H1 (cell line): ENCODE results near the gene RNF183. TPM values are rescaled to one million over a fixed set of nuclear protein-coding genes. Genes with fewer than 3 reads are reported as not detected.

Experiments used
- CTCF ChIA-PET: fragments of 300-600 bp; sonication (Branson Sonifier 250); formaldehyde crosslinking; loops from one replicate; lab custom pipeline; 2021; ENCODE audit not compliant: partially characterized antibody; lab: Charles Lee
- POLR2A ChIA-PET: fragments of 300-600 bp; sonication (Branson Sonifier 250); formaldehyde crosslinking; loops from one replicate; lab custom pipeline; 2021; ENCODE audit warnings: inconsistent platforms; ENCODE audit not compliant: partially characterized antibody; lab: Charles Lee
- DNase-seq, 2 experiments: peaks; one replicate each; pipeline versions ENCODE4 v3.0.0 to v3.0.0-alpha.2; 2010 to 2022; ENCODE audit warnings: low spot score in 2 of 2, low read depth in 1 of 2, mixed read lengths in 1 of 2
- FAIRE-seq: peaks from 2 replicates; lab custom pipeline; 2011; peaks lifted over from hg19 to GRCh38; lab: Jason Lieb, UNC
- H2AFZ ChIP-seq: 2 replicates; pipeline ENCODE4 v1.8.1; 2012; ENCODE audit warnings: low read length, inconsistent platforms
- H2AK5ac ChIP-seq: 2 replicates; pipeline ENCODE4 v1.6.1; 2013; ENCODE audit warnings: low read depth, low read length
- H2BK120ac ChIP-seq: replicated peaks from 2 replicates; pipeline ENCODE3; 2013; ENCODE audit warnings: low read depth, low read length, inconsistent platforms
- H2BK12ac ChIP-seq: 2 replicates; pipeline ENCODE4 v1.6.1; 2013; ENCODE audit warnings: low read depth, low read length
- H2BK15ac ChIP-seq: 2 replicates; pipeline ENCODE4 v1.6.1; 2013; ENCODE audit warnings: low read length
- H2BK20ac ChIP-seq: 2 replicates; pipeline ENCODE4 v1.6.1; 2013; ENCODE audit warnings: low read length
- H2BK5ac ChIP-seq: 2 replicates; pipeline ENCODE4 v1.6.1; 2013; ENCODE audit warnings: low read depth, low read length
- H3K14ac ChIP-seq: 2 replicates; pipeline ENCODE4 v1.6.1; 2013; ENCODE audit warnings: inconsistent platforms; ENCODE audit not compliant: insufficient read length
- H3K18ac ChIP-seq: 2 replicates; pipeline ENCODE4 v1.6.1; 2013; ENCODE audit warnings: low read length; ENCODE audit errors: extremely low read depth
- H3K23ac ChIP-seq: 2 replicates; pipeline ENCODE4 v1.6.1; 2013; ENCODE audit warnings: inconsistent platforms; ENCODE audit not compliant: insufficient read length
- H3K23me2 ChIP-seq: 2 replicates; pipeline ENCODE4 v1.6.1; 2013; ENCODE audit warnings: low read depth, low read length
- H3K27ac ChIP-seq: 2 replicates; pipeline ENCODE4 v1.6.1; 2011; ENCODE audit warnings: low read depth, low read length, inconsistent platforms
- H3K27me3 ChIP-seq, 4 experiments: replicated peaks in 1 of 4; 1 replicate in 1 of 4; 2 replicates in 3 of 4; pipeline versions ENCODE4 v1.6.1 to v1.8.1; 2011 to 2013; ENCODE audit warnings: low read length in 3 of 4, mild to moderate bottlenecking in 3 of 4, inconsistent platforms in 2 of 4, mixed read lengths in 2 of 4, moderate library complexity in 1 of 4; ENCODE audit not compliant: control insufficient read depth in 3 of 4, insufficient read depth in 3 of 4; ENCODE audit errors: extremely low read depth in 1 of 4
- H3K36me3 ChIP-seq, 4 experiments: 2 replicates each; pipeline versions ENCODE4 v1.6.1 to v1.8.1; 2011 to 2013; ENCODE audit warnings: mild to moderate bottlenecking in 4 of 4, low read length in 3 of 4, moderate library complexity in 2 of 4, control low read depth in 1 of 4, inconsistent platforms in 1 of 4; ENCODE audit not compliant: insufficient read depth in 4 of 4, control insufficient read depth in 2 of 4
- H3K4ac ChIP-seq: replicated peaks from 2 replicates; pipeline ENCODE3; 2013; ENCODE audit warnings: low read length, low read depth, mixed read lengths, inconsistent platforms; ENCODE audit not compliant: insufficient read length
- H3K4me1 ChIP-seq, 4 experiments: replicated peaks in 1 of 4; 1 replicate in 1 of 4; 2 replicates in 3 of 4; pipeline versions ENCODE4 v1.6.1 to v1.8.1; 2011 to 2013; ENCODE audit warnings: low read length in 3 of 4, inconsistent platforms in 2 of 4, mixed read lengths in 1 of 4; ENCODE audit not compliant: insufficient read depth in 4 of 4, control insufficient read depth in 3 of 4
- H3K4me2 ChIP-seq, 2 experiments: 2 replicates each; pipeline versions ENCODE4 v1.6.1 to v1.8.1; 2011 to 2013; ENCODE audit warnings: low read depth in 2 of 2, low read length in 2 of 2, control low read depth in 1 of 2, inconsistent platforms in 1 of 2, mild to moderate bottlenecking in 1 of 2; ENCODE audit not compliant: insufficient read depth in 1 of 2
- H3K4me3 ChIP-seq, 4 experiments: fragments of 200-600, 300-600 bp in 1 of 4; sonication (generic), shearing (Covaris generic), sonication (Bioruptor Twin) in 1 of 4; 2 replicates each; pipeline versions ENCODE4 v1.5.1 to v1.8.1; 2011 to 2016; ENCODE audit warnings: low read length in 4 of 4, low read depth in 3 of 4, control low read depth in 2 of 4, inconsistent platforms in 2 of 4, mild to moderate bottlenecking in 2 of 4, mixed read lengths in 1 of 4, moderate library complexity in 1 of 4; ENCODE audit not compliant: insufficient read depth in 2 of 4; ENCODE audit errors: extremely low read depth in 1 of 4
- H3K56ac ChIP-seq: replicated peaks from 2 replicates; pipeline ENCODE3; 2013; ENCODE audit warnings: low read depth, mild to moderate bottlenecking, mixed read lengths, low read length, inconsistent platforms; ENCODE audit not compliant: insufficient read length
- H3K79me1 ChIP-seq: 2 replicates; pipeline ENCODE4 v1.6.1; 2013; ENCODE audit warnings: low read depth, low read length, control low read depth
- H3K79me2 ChIP-seq, 2 experiments: 2 replicates each; pipeline versions ENCODE4 v1.6.1 to v1.8.1; 2012 to 2013; ENCODE audit warnings: low read length in 2 of 2, mild to moderate bottlenecking in 2 of 2, inconsistent platforms in 1 of 2; ENCODE audit not compliant: insufficient read depth in 2 of 2, control insufficient read depth in 1 of 2
- H3K9ac ChIP-seq, 4 experiments: replicated peaks in 1 of 4; 1 replicate in 1 of 4; 2 replicates in 3 of 4; pipeline versions ENCODE4 v1.6.1 to v1.8.1; 2011 to 2013; ENCODE audit warnings: low read depth in 3 of 4, low read length in 3 of 4, control low read depth in 2 of 4, mild to moderate bottlenecking in 2 of 4, moderate library complexity in 2 of 4, inconsistent platforms in 1 of 4; ENCODE audit errors: extremely low read depth in 1 of 4
- H3K9me3 ChIP-seq, 2 experiments: 2 replicates each; pipeline versions ENCODE4 v1.6.1 to v1.8.1; 2012 to 2013; ENCODE audit warnings: mild to moderate bottlenecking in 2 of 2, moderate library complexity in 2 of 2, control low read depth in 1 of 2, inconsistent platforms in 1 of 2, low read depth in 1 of 2, low read length in 1 of 2, mixed read lengths in 1 of 2; ENCODE audit not compliant: insufficient read depth in 2 of 2
- H4K20me1 ChIP-seq, 2 experiments: replicated peaks in 1 of 2; 2 replicates each; pipeline versions ENCODE3 to v1.8.1; 2011 to 2013; ENCODE audit warnings: inconsistent platforms in 2 of 2, low read length in 2 of 2, mild to moderate bottlenecking in 1 of 2; ENCODE audit not compliant: insufficient read depth in 2 of 2, control insufficient read depth in 1 of 2
- H4K5ac ChIP-seq: 2 replicates; pipeline ENCODE4 v1.6.1; 2013; ENCODE audit warnings: low read length, low read depth, mixed read lengths, inconsistent platforms; ENCODE audit not compliant: insufficient read length
- H4K8ac ChIP-seq: 2 replicates; pipeline ENCODE4 v1.8.0; 2013; ENCODE audit warnings: mild to moderate bottlenecking, moderate library complexity, low read length, inconsistent platforms; ENCODE audit not compliant: insufficient read depth; ENCODE audit errors: extremely low read depth
- H4K91ac ChIP-seq: replicated peaks from 2 replicates; pipeline ENCODE3; 2013; ENCODE audit warnings: low read length, mixed read lengths, inconsistent platforms; ENCODE audit not compliant: insufficient read length
- ASH2L ChIP-seq: fragments of 200-600, 300-600 bp; sonication (generic); IDR thresholded peaks from one replicate; pipeline ENCODE4 v1.7.1; 2017; ENCODE audit warnings: low read length
- BACH1 ChIP-seq: IDR thresholded peaks from 2 replicates; pipeline ENCODE4 v1.6.1; 2012; ENCODE audit warnings: low read length, improper control_type of control experiment
- BCL11A ChIP-seq, 2 experiments: IDR thresholded peaks; one replicate each; pipeline ENCODE4 v1.6.1; 2011; ENCODE audit warnings: low read depth in 2 of 2, low read length in 2 of 2, mild to moderate bottlenecking in 2 of 2
- MAFK ChIP-seq: IDR thresholded peaks from 2 replicates; pipeline ENCODE4 v1.6.1; 2012; ENCODE audit warnings: low read depth, mild to moderate bottlenecking, improper control_type of control experiment, low read length
- NANOG ChIP-seq: IDR thresholded peaks from 2 replicates; pipeline ENCODE4 v1.6.1; 2011; ENCODE audit warnings: low read length, low read depth, mild to moderate bottlenecking, inconsistent platforms; ENCODE audit not compliant: insufficient read depth, poor library complexity, severe bottlenecking
- RAD21 ChIP-seq, 2 experiments: IDR thresholded peaks in 1 of 2; conservative IDR thresholded peaks in 1 of 2; 2 replicates each; pipeline ENCODE4 v1.6.1; 2011; ENCODE audit warnings: low read depth in 2 of 2, low read length in 2 of 2, improper control_type of control experiment in 1 of 2, inconsistent platforms in 1 of 2, mild to moderate bottlenecking in 1 of 2, moderate library complexity in 1 of 2
- RFX5 ChIP-seq: IDR thresholded peaks from 2 replicates; pipeline ENCODE4 v1.6.1; 2011; ENCODE audit warnings: low read depth, low read length, improper control_type of control experiment, borderline replicate concordance
- RNF2 ChIP-seq: fragments of 200-900, 300-1000 bp; sonication (generic); IDR thresholded peaks from 2 replicates; pipeline ENCODE4 v1.7.1; 2016; ENCODE audit warnings: borderline replicate concordance, low read depth, mild to moderate bottlenecking, antibody characterized with exemption, low read length; ENCODE audit not compliant: poor library complexity, severe bottlenecking; ENCODE audit errors: missing control alignments
- RXRA ChIP-seq: IDR thresholded peaks from 2 replicates; pipeline ENCODE4 v1.6.1; 2011; ENCODE audit warnings: low read depth, mild to moderate bottlenecking, low read length, moderate library complexity; ENCODE audit not compliant: insufficient read depth
- WGBS, 2 experiments: shearing (Covaris generic) in 1 of 2; methylation state at CpG; one replicate each; pipeline versions ENCODE4 v1.1.6 to v1.1.7; 2013 to 2015; ENCODE audit warnings: low lambda C conversion rate in 2 of 2, mixed read lengths in 2 of 2, inconsistent platforms in 1 of 2, low coverage in 1 of 2, missing lambda C conversion rate in 1 of 2; ENCODE audit not compliant: insufficient replicate concordance in 2 of 2, insufficient coverage in 1 of 2, insufficient read length in 1 of 2; ENCODE audit errors: extremely low coverage in 1 of 2, missing lambda C conversion rate in 1 of 2; 5-methylcytosine and 5-hydroxymethylcytosine counted together
- polyA plus RNA-seq, 7 experiments: library from polyadenylated mRNA; depleted of rRNA in 3 of 7; stranded (reverse) in 5 of 7; unstranded in 2 of 7; fragments of >200 nt in 5 of 7; fragments of 200-250 nt in 2 of 7; gene quantifications; 1 replicate in 5 of 7; 2 replicates in 1 of 7; 4 replicates in 1 of 7; pipeline versions ENCODE4 v1.2.1 to v1.2.3, GENCODE V29; 2011 to 2013; ENCODE audit warnings: missing spikeins in 2 of 7, mixed read lengths in 2 of 7
- total RNA-seq: library from RNA; stranded (reverse); fragmentation: NEBNext Ultra II Directional; extraction: Animal tissue kit (Norgen Biotek cat#: 25700); gene quantifications from 2 replicates; pipeline ENCODE4 v1.2.1, GENCODE V29; 2021
- TF ChIP-seq, protein P1 (sequence below), 3 experiments: IDR thresholded peaks; 1 replicate in 2 of 3; 2 replicates in 1 of 3; pipeline versions ENCODE4 v1.5.1 to v1.6.1; 2011; ENCODE audit warnings: low read length in 3 of 3, mild to moderate bottlenecking in 3 of 3, inconsistent platforms in 2 of 3, low read depth in 1 of 3, moderate library complexity in 1 of 3; ENCODE audit not compliant: insufficient read depth in 1 of 3; ENCODE audit errors: control extremely low read depth in 1 of 3

RNF183 gene
- total and polyA plus RNA-seq, 2 of the 8 experiments (the other 6 are each of a cell fraction or from before 2014, with no cell fraction given): 0.15 TPM; not detected in 1

DNA sequence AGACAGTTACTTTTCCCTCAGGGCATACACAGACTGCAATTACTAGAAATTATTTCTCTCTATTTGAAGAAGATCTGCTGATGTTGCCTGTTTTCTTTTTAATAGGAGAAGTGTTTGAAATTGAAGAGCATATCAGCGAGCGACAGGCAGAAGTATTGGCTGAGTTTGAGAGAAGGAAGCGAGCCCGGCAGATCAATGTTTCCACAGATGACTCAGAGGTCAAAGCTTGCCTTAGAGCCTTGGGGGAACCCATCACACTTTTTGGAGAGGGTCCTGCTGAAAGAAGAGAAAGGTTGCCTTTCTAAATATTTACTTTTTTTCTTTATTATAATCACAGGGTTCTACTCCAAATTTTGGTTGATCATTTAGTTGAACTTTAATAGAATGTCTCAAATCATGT, 24.3 kb downstream of the RNF183 start:
- no peak overlapping the region for H3K56ac ChIP-seq
- H3K23me2 ChIP-seq: peaks cover 6% of the 10 kb centered on the region
- POLR2A ChIA-PET: interaction anchor here (1.6 kb wide), 1 partner anchor 58 kb away, joined by 4 read pairs; no protein-coding TSS in a partner anchor
- H3K27ac ChIP-seq: no peak overlapping the region
- no peak overlapping the region for H3K4me2 ChIP-seq
- no peak overlapping the region for H4K91ac ChIP-seq
- H3K27me3 ChIP-seq: no peaks in the 10 kb centered on the region
- no peak overlapping the region for H3K23ac ChIP-seq
- WGBS, 2 experiments: 90% methylated on average over 4 of the region's 4 CpGs; no CpG with 5 or more reads in 1 of the 2 experiments
- H3K18ac ChIP-seq: no peak overlapping the region
- no peak overlapping the region for H2BK5ac ChIP-seq
- no peak overlapping the region for H2AFZ ChIP-seq
- no peak for DNase-seq
- no peak overlapping the region for H4K8ac ChIP-seq
- no peak overlapping the region for H2AK5ac ChIP-seq
- H3K4ac ChIP-seq: no peak overlapping the region
- H4K20me1 ChIP-seq: peaks cover 0 to 2% of the 10 kb centered on the region in 2 experiments
- H3K9me3 ChIP-seq: no peaks in the 10 kb centered on the region
- no peak overlapping the region for H2BK120ac ChIP-seq
- peaks cover 0 to 4% (median 0%) of the 10 kb centered on the region in 4 experiments; a peak in 1 of 7 replicates for H3K4me1 ChIP-seq
- no peak overlapping the region for H4K5ac ChIP-seq
- no peak overlapping the region for H3K9ac ChIP-seq
- H3K79me2 ChIP-seq: peaks cover 0 to 18% of the 10 kb centered on the region in 2 experiments; a peak in 3 of 4 replicates
- H2BK12ac ChIP-seq: no peak overlapping the region
- no peak overlapping the region for H2BK15ac ChIP-seq
- no peaks in the 10 kb centered on the region; the same call in 1 of the 2 replicates for H3K79me1 ChIP-seq
- no peak overlapping the region for H3K14ac ChIP-seq
- H2BK20ac ChIP-seq: no peak overlapping the region
- no peak for FAIRE-seq
- CTCF ChIA-PET: no interaction called here
- H3K36me3 ChIP-seq: peaks cover 24 to 64% (median 55%) of the 10 kb centered on the region in 4 experiments
- no peak overlapping the region for H3K4me3 ChIP-seq
- TF ChIP-seq RFX5: no peak
- no peak for TF ChIP-seq NANOG
- TF ChIP-seq RXRA: no peak
- no peak for TF ChIP-seq RAD21 (IDR thresholded peaks at IDR 0.05 in 1 of 2, conservative IDR thresholded peaks at IDR 0.05 in 1 of 2; ENCODE audit: low read depth in 2 of 2, low read length in 2 of 2)
- TF ChIP-seq MAFK: no peak
- no peak for TF ChIP-seq ASH2L
- TF ChIP-seq BACH1: no peak
- TF ChIP-seq RNF2: no peak
- no peak for TF ChIP-seq BCL11A (IDR thresholded peaks at IDR 0.05; ENCODE audit: low read depth in 2 of 2, low read length in 2 of 2)
- TF ChIP-seq, protein P1, sequence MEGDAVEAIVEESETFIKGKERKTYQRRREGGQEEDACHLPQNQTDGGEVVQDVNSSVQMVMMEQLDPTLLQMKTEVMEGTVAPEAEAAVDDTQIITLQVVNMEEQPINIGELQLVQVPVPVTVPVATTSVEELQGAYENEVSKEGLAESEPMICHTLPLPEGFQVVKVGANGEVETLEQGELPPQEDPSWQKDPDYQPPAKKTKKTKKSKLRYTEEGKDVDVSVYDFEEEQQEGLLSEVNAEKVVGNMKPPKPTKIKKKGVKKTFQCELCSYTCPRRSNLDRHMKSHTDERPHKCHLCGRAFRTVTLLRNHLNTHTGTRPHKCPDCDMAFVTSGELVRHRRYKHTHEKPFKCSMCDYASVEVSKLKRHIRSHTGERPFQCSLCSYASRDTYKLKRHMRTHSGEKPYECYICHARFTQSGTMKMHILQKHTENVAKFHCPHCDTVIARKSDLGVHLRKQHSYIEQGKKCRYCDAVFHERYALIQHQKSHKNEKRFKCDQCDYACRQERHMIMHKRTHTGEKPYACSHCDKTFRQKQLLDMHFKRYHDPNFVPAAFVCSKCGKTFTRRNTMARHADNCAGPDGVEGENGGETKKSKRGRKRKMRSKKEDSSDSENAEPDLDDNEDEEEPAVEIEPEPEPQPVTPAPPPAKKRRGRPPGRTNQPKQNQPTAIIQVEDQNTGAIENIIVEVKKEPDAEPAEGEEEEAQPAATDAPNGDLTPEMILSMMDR (IDR thresholded peaks at IDR 0.05; ENCODE audit: control extremely low read depth in 1 of 3, insufficient read depth in 1 of 3, low read depth in 1 of 3, low read length in 3 of 3): no peak
